ENCODE results near the gene ZFP36L2. TPM values are rescaled to one million over a fixed set of nuclear protein-coding genes. Genes with fewer than 3 reads are reported as not detected.

Gene ZFP36L2
- total RNA-seq, 2 donors from 2014 or later: 77.1 to 114 TPM

- TF ChIP-seq, protein P1, sequence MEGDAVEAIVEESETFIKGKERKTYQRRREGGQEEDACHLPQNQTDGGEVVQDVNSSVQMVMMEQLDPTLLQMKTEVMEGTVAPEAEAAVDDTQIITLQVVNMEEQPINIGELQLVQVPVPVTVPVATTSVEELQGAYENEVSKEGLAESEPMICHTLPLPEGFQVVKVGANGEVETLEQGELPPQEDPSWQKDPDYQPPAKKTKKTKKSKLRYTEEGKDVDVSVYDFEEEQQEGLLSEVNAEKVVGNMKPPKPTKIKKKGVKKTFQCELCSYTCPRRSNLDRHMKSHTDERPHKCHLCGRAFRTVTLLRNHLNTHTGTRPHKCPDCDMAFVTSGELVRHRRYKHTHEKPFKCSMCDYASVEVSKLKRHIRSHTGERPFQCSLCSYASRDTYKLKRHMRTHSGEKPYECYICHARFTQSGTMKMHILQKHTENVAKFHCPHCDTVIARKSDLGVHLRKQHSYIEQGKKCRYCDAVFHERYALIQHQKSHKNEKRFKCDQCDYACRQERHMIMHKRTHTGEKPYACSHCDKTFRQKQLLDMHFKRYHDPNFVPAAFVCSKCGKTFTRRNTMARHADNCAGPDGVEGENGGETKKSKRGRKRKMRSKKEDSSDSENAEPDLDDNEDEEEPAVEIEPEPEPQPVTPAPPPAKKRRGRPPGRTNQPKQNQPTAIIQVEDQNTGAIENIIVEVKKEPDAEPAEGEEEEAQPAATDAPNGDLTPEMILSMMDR (conservative IDR thresholded peaks at IDR 0.05): no peak
- no peaks in the 10 kb centered on the region for H3K36me3 Mint-ChIP-seq (ENCODE audit: low read depth)
- no peaks in the 10 kb centered on the region for H3K27me3 Mint-ChIP-seq (ENCODE audit: insufficient read depth)
- 92% methylated on average over 8 to 16 of the region's 16 CpGs for WGBS, 2 experiments (ENCODE audit: insufficient coverage in 1 of 2, insufficient read length in 1 of 2)
- no peak for DNase-seq
- peaks cover 3% of the 10 kb centered on the region for H3K4me1 ChIP-seq (ENCODE audit: control insufficient read depth, insufficient read depth, low read length)
- H3K27me3 ChIP-seq (ENCODE audit: control insufficient read depth, insufficient read depth, low read length, poor library complexity, severe bottlenecking): no peaks in the 10 kb centered on the region
- no peak overlapping the region for H3K27ac Mint-ChIP-seq
- H3K36me3 ChIP-seq (ENCODE audit: control insufficient read depth, insufficient read depth, low read length): no peaks in the 10 kb centered on the region
- no peak overlapping the region for H3K4me3 ChIP-seq (ENCODE audit: low read length)
- H3K4me1 Mint-ChIP-seq: peaks cover 41% of the 10 kb centered on the region
- H3K9ac ChIP-seq (ENCODE audit: extremely low read depth, low read length, poor library complexity, severe bottlenecking): no peak overlapping the region
- H3K27ac ChIP-seq (ENCODE audit: low read depth, low read length): no peak overlapping the region
- no peaks in the 10 kb centered on the region for H3K9me3 ChIP-seq (ENCODE audit: control insufficient read depth, low read length)
- H3K4me3 Mint-ChIP-seq: no peak overlapping the region
- no peaks in the 10 kb centered on the region for H3K9me3 Mint-ChIP-seq
Measured at GRCh38 chr2:43188561-43189386, 37.6 kb downstream of the ZFP36L2 start.

- Histone ChIP-seq H3K4me1 (ENCODE audit: control insufficient read depth, insufficient read depth, low read length) (no peaks in the 10 kb centered on the region), H3K9me3 (ENCODE audit: control insufficient read depth, low read length) (no peaks in the 10 kb centered on the region), H3K36me3 (ENCODE audit: control insufficient read depth, insufficient read depth, low read length) (no peaks in the 10 kb centered on the region), H3K9ac (ENCODE audit: extremely low read depth, low read length, poor library complexity, severe bottlenecking) (no peak overlapping the region), H3K27me3 (ENCODE audit: control insufficient read depth, insufficient read depth, low read length, poor library complexity, severe bottlenecking) (no peaks in the 10 kb centered on the region), H3K4me3 (ENCODE audit: low read length) (no peak overlapping the region), H3K27ac (ENCODE audit: low read depth, low read length) (peak overlapping the region; percentile 32)
- peaks cover 29% of the 10 kb centered on the region for H3K4me1 Mint-ChIP-seq
- 47 to 81% methylated on average over 5 to 12 of the region's 12 CpGs for WGBS, 2 experiments (ENCODE audit: insufficient coverage in 1 of 2, insufficient read length in 1 of 2)
- no peaks in the 10 kb centered on the region for H3K9me3 Mint-ChIP-seq
- H3K4me3 Mint-ChIP-seq: no peak overlapping the region
- TF ChIP-seq, protein P1 (conservative IDR thresholded peaks at IDR 0.05): no peak
- DNase-seq: peak; percentile 70
- no peaks in the 10 kb centered on the region for H3K36me3 Mint-ChIP-seq (ENCODE audit: low read depth)
- H3K27ac Mint-ChIP-seq: peak overlapping the region; percentile 30
- no peaks in the 10 kb centered on the region for H3K27me3 Mint-ChIP-seq (ENCODE audit: insufficient read depth)
Measured at GRCh38 chr2:43186679-43187374, 39.6 kb downstream of the ZFP36L2 start.

GRCh38 chr2:43186321-43186678 is 40.1 kb downstream of the ZFP36L2 start:
- H3K27me3 Mint-ChIP-seq (ENCODE audit: insufficient read depth): no peaks in the 10 kb centered on the region
- no peaks in the 10 kb centered on the region for H3K9me3 Mint-ChIP-seq
- 93 to 100% methylated on average over 5 to 6 of the region's 6 CpGs for WGBS, 2 experiments (ENCODE audit: insufficient coverage in 1 of 2, insufficient read length in 1 of 2)
- DNase-seq: no peak
- no peaks in the 10 kb centered on the region for H3K27me3 ChIP-seq (ENCODE audit: control insufficient read depth, insufficient read depth, low read length, poor library complexity, severe bottlenecking)
- TF ChIP-seq, protein P1 (conservative IDR thresholded peaks at IDR 0.05): no peak
- H3K4me3 ChIP-seq (ENCODE audit: low read length): no peak overlapping the region
- H3K27ac Mint-ChIP-seq: peak overlapping the region; percentile 30
- H3K9me3 ChIP-seq (ENCODE audit: control insufficient read depth, low read length): no peaks in the 10 kb centered on the region
- H3K9ac ChIP-seq (ENCODE audit: extremely low read depth, low read length, poor library complexity, severe bottlenecking): no peak overlapping the region
- no peaks in the 10 kb centered on the region for H3K36me3 ChIP-seq (ENCODE audit: control insufficient read depth, insufficient read depth, low read length)
- H3K4me3 Mint-ChIP-seq: no peak overlapping the region
- H3K36me3 Mint-ChIP-seq (ENCODE audit: low read depth): no peaks in the 10 kb centered on the region
- no peak overlapping the region for H3K27ac ChIP-seq (ENCODE audit: low read depth, low read length)
- H3K4me1 Mint-ChIP-seq: peaks cover 28% of the 10 kb centered on the region
- H3K4me1 ChIP-seq (ENCODE audit: control insufficient read depth, insufficient read depth, low read length): no peaks in the 10 kb centered on the region
